NCI-H446 treated with DMSO at 0.1 percent for 48 hours (cell line): Measurements from ENCODE around the gene SHOC1.
"Not testable (repeated sequence)": the region's sequence is repeated elsewhere in the genome, so short reads cannot be mapped to it uniquely, and the experiment has no call there.

ENCODE experiments used
- DNase-seq: peaks from one replicate; lab custom pipeline; 2025; lab: John Stamatoyannopoulos, UW

Gene SHOC1

DNA sequence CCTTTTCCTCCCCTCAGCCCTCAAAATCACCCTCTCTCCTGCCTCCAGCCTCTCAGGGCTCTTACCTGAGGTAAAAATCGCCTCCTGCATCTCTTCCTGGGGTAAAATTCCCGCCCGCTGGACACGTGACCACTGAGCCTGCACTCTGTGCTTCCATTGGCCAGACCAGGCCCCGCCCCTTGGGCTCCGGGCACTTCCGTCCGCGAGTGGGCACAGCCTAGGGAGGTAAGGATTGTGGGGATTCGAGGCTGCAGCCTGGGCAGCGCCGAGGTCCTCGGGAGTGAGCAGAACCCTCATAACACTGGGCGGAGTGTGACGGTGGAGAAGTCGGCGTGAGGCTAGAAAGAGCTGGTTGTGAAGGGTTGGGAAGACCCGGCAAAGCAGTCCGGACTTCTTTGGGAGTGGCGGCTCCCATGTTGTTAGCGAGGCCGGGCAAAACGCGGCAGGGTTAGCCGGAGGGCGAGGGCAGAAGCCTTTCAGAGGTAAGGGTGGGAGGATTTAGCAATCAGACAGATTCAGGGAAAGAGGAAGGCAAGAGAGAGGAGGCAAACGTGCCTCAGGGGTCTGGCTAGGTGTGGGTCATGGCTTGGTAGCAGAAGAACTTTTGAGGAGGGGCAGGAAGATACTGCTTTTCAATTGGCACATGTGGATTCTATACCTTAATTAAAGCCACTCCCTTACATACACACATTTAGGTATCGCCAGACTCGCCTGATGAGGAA is at the start of gene SHOC1:
Gene SHOC1 (minus strand): TSS at position 103 of the 722 bp plus-strand sequence. CDS start 3,519 bp downstream, outside the sequence.
- no peak for DNase-seq

DNA sequence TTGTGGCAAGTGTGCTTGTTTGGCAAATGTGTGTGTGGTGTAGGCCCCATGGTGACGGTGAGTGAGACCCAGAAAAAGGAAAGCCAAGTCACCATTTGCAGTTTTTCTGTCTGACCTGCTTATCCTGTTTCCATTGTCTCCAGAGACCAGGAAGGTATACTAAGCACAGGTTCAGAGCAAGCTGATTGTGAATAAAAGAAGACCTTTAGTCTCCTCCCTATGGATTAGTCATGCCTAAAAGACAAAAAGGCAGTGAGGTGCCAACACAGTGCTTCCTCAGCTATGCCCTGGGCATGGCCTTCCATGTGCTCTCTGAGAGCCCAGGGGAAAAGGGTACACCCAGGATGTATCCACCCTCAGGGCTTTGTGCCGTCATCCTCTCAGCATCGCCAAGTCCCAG is 49.2 kb upstream of the SHOC1 start:
- no peak for DNase-seq

DNA sequence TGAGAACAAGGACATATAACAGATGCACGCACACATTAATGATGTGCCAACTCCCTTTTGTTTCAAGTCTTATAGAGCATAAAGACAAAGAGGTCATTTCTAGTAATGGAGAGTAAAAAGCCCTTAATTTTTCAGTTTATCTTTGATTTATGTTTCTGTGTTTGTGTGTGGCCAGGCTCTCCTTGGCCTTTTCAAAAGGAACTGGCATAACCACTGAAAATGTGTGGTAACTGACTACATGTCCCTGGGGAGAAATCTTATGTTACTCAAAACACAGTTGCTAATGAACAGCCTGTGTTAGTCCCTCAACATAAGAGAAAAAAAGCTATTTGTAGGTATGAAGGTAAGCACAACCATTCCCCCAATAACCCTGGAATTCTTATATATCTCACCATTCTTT is 47.6 kb upstream of the SHOC1 start:
- no peak for DNase-seq

DNA sequence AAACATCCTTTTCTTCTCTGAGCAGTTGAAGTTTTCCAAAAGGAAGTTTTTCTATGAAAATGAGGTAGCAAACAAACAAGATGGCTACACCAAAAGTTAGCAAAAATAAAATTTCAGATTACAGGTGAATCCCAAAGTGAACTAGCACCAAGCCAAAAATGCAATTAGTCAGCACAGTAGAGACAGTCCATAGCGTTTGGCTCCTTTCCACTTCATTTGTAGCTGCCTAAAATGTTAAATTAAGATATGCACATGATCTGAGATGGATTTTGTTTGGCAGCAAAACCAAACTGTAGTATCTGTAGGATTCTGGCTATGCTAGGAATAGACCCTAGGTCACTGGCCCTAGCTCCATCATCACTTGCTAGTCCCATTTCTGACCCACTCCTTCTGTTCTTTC is 45.7 kb upstream of the SHOC1 start:
- DNase-seq: no peak

DNA sequence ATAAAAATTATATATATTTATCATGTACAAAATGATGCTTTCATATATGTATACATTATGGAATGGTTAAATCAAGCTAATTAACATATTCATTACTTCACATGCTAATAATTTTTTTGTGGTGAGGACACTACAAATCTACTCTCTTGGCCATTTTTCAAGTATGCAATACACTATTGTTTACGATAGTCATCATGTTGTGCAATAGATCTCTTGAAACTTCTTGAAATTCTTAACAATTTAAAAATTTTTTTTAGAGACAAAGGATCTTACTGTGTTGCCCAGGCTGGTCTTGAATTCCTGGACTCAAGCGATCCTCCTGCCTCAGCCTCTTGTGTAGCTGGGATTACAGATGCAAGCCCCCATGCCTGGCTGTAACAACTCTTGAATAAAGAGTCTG is 45.2 kb upstream of the SHOC1 start:
- no peak for DNase-seq

DNA sequence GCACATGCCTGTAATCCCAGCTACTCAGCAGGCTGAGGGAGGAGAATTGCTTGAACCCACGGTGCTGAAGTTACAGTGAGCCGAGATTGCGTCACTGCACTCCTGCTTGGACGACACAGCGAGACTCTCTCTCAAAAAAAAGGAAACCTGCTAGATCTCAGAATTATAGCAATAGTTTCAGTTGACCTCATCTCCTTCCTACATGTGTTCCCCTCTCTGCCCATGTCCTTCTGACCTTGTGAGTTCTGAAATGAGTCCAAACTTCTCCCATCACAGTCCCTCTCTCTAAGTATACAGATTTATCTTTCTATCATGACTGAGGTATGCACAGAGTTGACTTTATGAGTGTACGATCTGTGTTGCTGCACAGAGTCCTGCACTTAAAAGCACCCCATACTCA is 44.6 kb upstream of the SHOC1 start:
- DNase-seq: no peak

DNA sequence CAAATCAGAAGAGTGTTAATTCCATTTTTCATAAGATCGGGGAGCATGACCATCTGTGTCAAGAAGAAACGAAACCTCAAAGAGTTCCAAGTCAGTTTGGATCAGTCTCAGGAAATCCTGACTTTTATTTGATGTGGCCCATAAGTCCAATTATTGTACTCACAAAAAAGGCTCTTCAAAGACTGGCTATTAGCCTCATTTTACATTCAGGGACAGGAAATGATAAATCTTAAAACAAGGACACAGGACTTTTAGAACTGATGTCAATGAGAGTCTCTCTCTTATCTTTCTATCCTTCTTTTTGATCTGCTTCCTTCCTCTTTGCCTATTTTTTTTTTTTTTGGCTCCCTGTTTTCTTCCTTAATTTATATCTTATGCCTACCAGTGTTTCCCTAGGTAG is 43.7 kb upstream of the SHOC1 start:
- DNase-seq: no peak

DNA sequence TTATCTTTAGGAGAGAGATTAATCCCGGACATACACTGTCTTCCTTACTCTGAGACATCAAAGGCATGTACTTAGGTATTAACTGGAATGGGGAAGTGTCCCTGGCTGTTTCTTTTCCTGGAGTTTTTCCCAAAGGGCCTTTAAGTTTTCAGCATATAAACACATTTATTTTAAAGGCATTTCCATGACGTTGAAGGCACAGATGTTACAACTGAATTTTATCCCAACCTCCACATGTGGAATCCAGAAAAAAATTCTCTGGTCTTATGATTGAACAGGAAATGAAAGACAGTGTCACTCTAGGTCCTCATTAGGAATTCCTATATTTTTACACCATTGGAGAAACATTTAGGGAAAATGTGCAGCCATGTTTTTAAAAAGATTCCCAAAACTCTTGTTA is 41.6 kb upstream of the SHOC1 start:
- no peak for DNase-seq

DNA sequence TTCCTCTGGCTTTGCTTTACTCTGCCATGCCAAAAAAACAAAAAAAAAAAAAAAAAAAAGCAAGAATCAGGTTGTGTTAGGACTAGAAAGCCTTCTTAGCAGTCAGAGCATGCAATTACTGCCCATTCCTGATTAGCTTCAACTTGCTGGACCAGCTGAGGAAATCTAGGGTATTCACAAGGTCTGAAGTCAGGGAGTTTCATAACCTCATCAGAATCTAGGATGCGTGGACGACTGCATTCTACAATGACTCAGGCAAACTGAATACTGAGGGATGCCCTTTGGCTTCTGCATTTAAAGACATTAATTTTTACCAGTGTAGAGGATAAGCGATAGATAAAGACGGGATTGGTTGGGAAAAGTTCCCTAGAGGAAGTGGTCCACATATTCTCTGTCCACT is 39.2 kb upstream of the SHOC1 start:
- DNase-seq: no peak

DNA sequence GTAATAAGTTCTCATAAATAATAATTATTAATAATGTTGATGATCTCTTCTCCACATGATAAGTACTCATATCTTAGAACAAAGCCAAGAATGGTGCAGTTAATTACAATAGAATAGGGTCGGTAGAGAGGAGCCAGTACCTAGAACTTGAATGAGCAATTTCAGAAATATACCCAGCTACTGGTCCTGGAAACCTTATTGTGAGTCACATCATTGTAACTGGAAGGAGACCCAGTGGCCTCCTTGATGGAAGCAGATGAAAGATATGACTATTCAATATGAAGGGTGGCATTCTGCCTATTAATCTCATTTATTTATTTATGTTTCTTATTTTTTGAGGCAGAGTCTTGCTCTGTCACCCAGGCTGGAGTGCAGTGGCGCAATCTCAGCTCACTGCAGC is 37.7 kb upstream of the SHOC1 start:
- no peak for DNase-seq

DNA sequence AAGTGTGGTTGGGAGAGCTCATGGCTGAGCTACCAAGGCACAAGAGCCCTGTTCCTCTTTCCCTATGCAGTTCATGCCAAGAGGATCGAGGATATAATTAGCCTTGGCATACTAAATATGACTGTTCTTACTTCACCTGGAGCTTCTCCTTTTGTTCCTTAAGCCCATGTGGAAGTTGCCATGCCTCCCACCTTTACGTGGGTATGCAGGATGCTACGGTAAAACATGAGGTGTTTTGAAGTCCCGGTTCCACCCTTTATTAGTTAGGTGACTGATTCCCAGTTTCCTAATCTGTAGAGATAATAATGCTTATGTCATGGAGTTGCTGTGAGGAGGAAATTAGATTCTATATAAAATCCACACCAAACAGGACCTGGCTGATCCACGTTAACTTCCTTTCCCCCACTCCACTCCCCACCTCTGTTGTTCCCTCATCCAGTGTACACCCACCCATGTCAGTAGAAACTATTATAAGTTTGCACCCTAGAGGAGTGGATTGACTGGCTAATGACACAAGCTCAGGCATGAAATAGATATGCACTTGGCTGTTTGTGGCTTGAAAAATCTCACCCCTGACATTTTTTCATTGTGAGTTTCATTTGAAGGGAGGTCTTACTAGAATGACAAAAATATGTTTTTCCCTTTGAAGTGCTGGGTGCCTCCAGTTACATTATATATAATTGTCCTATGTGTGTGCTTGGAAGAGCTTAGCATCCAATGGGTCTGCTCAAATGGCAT is 36.8 kb upstream of the SHOC1 start:
- no peak for DNase-seq

DNA sequence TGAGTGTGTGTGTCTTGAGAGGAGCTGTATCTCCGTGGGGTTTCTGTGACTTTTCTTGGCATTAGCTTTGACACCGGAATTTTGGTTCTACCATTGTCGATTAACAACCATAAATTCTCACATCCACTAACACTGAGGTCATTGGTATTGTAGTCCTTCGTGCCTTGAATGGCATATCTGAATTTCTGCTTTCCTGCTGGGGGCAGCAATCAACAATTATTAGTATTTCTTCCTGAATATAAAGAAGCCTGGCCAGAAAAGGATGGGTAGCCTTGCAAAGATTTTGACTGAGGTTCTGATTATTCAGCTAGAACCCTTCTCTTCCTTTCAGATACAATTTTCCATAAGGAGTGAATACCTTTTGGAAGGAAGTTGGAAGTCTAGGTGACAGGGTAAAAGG is 33.5 kb upstream of the SHOC1 start:
- DNase-seq: no peak

DNA sequence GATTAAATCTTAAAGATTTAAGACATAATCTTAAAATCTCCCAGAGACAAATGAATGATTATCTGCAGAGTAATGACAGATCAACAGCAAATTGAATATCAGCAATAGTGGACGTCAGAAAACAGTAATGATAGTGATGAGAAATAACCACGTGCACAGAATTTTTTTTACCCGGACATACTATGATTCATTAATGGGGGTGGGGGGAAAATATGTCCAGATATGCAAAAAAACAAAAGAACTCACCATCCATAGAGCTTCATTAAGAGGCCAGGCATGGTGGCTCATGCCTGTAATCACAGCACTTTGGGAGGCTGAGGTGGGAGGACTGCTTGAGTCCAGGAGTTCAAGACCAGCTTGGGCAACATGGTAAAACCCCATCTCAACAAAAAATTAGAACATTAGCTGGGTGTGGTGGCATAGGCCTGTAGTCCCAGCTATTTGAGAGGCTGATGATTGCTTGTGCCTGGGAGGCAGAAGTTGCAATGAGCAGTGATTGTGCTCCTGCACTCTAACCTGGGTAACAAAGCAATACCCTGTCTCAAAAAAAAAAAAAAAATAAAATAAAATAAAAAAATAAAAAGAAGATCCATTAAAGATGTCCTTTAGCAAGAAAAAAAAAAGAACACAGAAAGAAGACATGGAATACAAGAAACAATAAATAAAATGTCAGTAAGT is 30.9 kb upstream of the SHOC1 start:
- DNase-seq: no peak

DNA sequence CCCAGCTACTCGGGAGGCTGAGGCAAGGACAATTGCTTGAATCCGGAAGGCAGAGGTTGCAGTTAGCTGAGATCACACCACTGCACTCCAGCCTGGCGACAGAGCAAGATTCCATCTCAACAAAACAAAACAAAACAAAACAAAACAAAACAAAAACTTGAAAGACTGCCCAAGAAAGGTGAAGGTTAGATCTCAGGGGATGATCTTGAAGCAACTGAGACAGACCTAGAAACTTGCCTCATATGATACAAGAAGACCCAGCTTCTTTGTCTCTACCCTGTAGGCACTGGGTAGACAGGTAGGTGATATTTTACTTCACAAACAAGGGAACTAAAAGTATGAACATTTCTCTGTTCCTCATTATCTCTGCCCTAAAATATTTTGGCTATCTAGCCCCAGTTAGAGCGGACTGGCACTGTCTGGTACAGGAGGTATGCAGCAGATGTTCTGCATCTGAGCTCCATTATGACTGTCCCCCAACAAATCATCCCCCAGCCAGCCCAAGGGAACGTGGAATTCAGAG is 26.3 kb upstream of the SHOC1 start:
- DNase-seq: no peak

DNA sequence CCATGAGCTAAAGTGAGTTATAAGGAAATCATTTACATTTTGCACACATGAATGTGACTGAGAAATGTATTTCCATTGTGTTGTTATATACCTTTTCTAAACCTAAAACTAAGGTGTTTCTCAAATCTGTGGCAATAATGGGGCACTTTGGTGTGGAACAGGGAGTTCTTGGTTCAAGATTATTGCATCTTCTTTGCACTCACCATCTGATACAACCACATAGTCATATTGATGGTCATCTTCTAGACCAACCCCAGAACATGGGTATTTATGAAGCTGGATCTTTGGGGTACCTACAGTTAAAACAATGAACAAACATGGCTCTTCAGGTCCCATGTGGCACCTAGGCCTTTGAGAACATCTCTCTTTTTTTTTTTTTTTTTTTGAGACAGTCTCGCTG is 24.6 kb upstream of the SHOC1 start:
- no peak for DNase-seq

DNA sequence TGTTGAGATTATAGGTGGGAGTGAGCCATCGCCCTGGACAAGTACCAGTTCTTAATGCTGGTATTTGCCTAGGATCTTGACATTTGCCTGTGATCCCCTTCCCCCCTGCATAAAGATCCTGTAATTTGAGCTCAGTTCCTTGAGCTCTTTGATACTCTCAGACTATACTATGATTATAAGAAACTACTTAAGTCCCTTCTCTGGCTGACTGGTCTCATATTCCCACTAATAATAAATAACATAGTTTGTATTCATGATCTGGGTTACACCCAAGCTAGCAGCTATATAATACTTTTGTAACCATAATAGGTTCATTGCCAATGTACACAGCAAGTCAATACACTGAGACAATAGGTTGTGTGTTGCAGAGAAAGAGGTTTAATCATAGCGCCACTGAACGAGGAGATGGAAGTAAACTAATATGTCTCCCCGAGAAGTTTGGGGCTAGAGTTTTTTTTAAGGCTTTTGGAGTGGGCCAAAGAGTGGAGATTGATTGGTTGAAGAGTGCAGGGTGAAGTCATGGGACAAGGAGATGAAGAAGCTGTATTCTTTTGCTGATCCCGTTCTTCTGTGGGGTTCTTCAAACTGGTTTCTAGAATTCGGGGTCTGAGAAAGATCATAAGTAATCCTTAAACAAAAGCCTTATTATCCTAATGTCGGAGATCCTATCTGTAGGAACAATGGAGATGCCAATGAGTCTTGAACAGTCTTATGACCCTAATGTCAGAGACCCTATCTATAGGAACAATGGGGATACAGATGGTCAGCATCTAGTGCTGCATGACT is 20.7 kb upstream of the SHOC1 start:
- DNase-seq: no peak

DNA sequence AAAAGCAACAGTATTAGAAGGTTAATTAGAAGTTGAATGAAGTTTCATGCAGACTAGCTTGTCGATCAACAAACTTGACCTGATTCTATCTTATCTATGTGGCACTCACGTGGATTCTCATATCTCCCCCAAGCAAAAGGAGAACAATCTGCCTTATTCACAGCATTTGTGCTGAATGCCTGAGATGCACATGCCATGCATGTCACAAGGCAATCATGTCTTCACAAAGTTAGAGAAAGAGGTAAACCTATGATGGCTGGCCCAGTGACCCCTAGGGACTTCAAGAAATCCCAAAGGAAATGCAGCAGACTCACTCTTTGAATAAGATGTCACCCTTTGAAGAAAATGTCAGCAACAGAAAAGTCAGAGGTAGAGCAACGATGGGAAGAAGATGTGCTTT is 17.6 kb upstream of the SHOC1 start:
- DNase-seq: no peak

DNA sequence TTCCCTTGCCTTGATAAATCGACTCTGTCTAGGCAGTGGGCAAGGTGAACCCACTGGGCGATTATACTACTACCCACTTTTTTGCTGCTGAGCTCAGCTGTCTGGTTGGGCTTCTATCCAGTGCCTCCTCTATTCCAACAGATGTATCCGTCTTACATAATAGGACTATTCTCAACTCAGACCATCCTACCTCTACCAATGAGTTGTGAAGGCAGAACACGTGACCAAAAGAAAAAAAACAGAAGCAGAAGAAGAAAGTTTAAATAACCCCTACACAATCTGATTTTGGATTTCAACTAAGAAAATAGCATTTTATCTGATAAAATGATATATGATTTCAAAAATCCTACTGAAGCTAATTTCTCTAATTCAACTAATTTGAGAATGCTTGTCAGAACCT is 16.2 kb upstream of the SHOC1 start:
- no peak for DNase-seq

DNA sequence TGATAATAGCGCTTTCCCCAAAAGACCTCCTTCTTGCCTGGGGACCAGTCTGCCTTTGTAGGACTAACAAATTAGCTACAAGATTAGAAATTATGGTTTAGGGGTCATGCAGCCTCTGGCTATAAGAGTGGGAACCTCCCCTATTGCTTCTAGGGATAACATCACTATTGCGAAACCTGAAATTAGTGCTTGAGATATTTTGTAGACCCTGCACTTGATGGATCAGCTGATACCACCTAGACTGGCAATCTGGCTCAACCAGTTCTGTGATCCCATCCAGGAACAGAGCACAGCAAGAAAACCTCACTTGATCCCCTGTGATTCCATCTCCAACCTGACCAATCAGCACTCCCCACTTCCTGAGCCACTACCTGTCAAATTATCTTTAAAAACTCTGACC is 15.7 kb upstream of the SHOC1 start:
- DNase-seq: not testable (repeated sequence)

DNA sequence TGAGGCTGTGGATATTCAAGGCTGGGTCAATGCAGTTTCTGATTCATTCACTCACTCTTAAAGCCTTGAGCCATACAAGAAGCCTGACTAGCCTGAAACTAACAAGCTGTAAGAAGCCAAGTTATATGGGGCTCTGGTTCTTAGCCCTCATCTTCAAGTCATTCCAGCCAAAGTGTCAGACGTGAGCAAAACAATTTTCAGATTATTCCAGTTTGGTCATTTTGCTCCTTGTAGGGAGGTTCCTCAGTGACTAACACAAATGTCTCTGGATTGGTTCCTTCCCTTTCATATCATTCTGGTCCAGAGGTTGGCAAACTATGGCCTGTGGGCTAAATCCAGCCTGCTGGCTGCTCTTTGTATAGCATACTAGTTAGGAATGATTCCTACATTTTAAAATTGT is 12.5 kb upstream of the SHOC1 start:
- no peak for DNase-seq

DNA sequence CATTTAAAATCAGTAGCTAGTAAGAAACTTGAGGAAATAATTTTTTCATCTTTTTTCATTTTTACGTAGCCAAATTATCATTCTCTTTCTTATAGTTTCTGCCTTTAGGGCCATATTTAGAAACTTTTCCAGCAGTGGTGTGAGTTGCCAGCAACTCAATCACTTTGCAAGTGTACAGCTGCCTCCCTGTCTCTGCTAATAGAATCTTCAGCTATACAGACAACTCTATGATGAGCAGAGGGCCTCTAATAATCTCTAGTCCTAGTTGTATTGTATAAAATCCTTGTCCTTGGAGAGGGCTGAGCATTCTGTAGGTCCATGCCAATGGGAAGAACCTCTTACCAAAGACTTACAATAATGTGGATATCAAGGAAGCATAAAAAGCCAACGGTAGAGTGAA is 11.5 kb upstream of the SHOC1 start:
- DNase-seq: no peak

DNA sequence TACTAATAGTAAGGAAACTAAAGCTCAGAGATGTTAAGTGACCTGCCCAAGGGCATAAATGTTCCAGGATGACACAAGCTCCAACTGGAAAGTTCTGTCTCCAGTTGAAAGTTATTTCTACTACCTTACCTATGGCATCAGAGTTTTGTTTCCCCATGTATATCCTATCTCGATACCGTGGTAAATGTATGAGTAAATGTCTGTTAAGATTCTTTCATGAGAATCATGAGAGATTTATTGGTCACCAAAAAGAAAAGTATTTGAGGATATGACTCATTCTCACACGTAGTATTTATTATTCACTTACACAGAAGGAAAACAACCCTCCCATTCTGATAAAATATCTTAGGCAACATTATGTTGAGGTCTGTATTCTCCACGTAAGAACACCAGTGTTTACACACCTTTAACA is 11.1 kb upstream of the SHOC1 start:
- DNase-seq: no peak
